Measurements from ENCODE around the gene PPP2R2C.

PPP2R2C gene

DNA sequence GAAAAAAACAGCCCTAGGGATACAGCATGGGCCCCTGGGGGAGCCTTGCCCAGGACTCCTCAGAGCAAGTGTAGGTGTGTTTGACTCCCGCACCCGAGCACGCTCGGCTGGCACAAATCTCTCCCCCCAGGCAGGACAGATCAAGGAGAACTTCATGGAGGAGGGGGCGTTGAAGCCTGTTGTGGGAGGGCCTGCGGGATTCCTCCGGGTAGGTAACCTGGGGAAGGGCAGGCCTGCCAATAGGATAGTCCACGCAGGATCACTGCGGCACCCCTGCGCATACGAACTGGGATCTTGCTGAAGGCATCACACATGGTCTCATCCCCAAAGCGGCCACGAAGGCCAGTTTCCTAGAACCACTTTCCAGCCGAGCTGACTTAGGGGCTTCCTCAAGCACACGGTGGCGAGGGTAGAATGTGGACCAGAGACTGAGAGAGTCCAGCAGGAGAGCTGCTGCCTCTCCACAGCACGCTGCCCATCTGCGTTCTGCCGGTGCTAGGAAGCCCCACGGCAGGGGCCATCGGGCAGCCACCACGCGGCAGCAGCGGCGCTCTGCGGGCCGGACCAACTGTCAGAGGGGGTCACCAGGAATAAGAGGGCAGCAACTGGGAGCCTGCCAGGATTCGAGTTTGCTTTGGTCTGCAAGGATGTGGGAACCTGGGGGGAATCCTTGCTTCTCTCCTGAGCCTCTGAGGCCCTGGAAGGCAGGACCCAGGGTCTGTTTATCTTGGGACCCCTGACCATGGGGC lies 145.9 kb downstream of the PPP2R2C start:
- Histone ChIP-seq H3K27ac (replicated peaks; ENCODE audit: low read length) (no peak overlapping the region), H3K36me3 (replicated peaks in 1 of 2; ENCODE audit: control insufficient read depth in 2 of 2, insufficient read depth in 2 of 2, low read length in 2 of 2) (no peaks in the 10 kb centered on the region)
- no CpG with 5 or more reads among the region's 28 CpGs for WGBS, 2 donors (ENCODE audit: extremely low coverage in 2 of 2, insufficient read length in 2 of 2, insufficient replicate concordance in 1 of 2)

DNA sequence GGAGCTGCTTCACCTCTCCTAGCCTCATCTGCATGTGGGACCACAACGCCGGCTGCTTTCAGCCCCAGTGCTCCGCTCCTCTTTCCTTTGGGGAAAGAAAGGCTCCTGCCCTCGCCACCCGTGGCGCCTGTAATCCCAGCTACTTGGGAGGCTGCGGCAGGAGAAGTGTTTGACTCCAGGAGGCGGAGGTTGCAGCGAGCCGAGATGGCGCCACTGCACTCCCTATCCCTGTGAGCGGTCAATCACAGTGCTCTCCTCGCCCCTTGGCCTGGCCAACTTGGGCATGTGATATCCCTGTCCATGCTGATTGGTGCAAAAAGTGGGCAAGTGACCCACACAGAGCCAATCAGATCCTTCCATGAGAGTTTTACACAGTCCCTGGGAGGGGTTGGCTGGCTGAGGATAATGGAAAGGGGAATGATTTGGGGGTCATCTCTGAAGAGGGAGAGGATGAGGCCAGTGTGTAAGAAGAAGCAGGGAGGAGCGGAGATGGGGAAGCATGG lies 146.6 kb downstream of the PPP2R2C start:
- no peak for DNase-seq (ENCODE audit: low spot score)
- H3K18ac ChIP-seq (ENCODE audit: low read length): peak overlapping the region; percentile 65
- peak overlapping the region; percentile 78 for H2AK5ac ChIP-seq (ENCODE audit: low read depth, low read length)
- H3K14ac ChIP-seq (ENCODE audit: low read length): peak overlapping the region; percentile 59
- H3K23ac ChIP-seq (ENCODE audit: low read depth, low read length, poor library complexity): no peak overlapping the region
- no peak overlapping the region for H4K91ac ChIP-seq (ENCODE audit: low read depth, low read length, poor library complexity)
- H3K4ac ChIP-seq (ENCODE audit: low read length): no peak overlapping the region
- no peak overlapping the region for H2BK12ac ChIP-seq (ENCODE audit: low read length)
- H3K4me3 ChIP-seq (ENCODE audit: low read length in 2 of 2): no peak overlapping the region
- no peak overlapping the region for H3K4me2 ChIP-seq (ENCODE audit: insufficient read depth, low read length, poor library complexity, severe bottlenecking)
- no peaks in the 10 kb centered on the region for H3K36me3 ChIP-seq (replicated peaks in 1 of 2; ENCODE audit: control insufficient read depth in 2 of 2, insufficient read depth in 2 of 2, low read length in 2 of 2)
- H3K27ac ChIP-seq (replicated peaks; ENCODE audit: low read length): no peak overlapping the region
- H3K4me1 ChIP-seq (ENCODE audit: control insufficient read depth in 2 of 2, insufficient read depth in 1 of 2, low read depth in 1 of 2, low read length in 2 of 2): peaks cover 11 to 14% of the 10 kb centered on the region in 2 donors
- H3K79me1 ChIP-seq (ENCODE audit: low read depth, low read length): no peaks in the 10 kb centered on the region
- H2BK5ac ChIP-seq (ENCODE audit: low read length): no peak overlapping the region
- no peak overlapping the region for H3K9ac ChIP-seq (ENCODE audit: low read depth, low read length, poor library complexity)
- H4K8ac ChIP-seq (ENCODE audit: low read depth, low read length): peak overlapping the region; percentile 66
- no peaks in the 10 kb centered on the region for H3K9me3 ChIP-seq (replicated peaks in 1 of 2; ENCODE audit: control insufficient read depth in 2 of 2, insufficient read depth in 1 of 2, low read depth in 1 of 2, low read length in 2 of 2)
- peaks cover 0 to 25% (median 0%) of the 10 kb centered on the region in 3 experiments for H3K27me3 ChIP-seq (ENCODE audit: control insufficient read depth in 3 of 3, insufficient read depth in 3 of 3, low read depth in 1 of 3, low read length in 3 of 3)
- H2BK120ac ChIP-seq (ENCODE audit: low read depth, low read length): no peak overlapping the region
- H2AFZ ChIP-seq (ENCODE audit: low read length): peak overlapping the region; percentile 63
- WGBS, 2 donors (ENCODE audit: extremely low coverage in 2 of 2, insufficient read length in 2 of 2, insufficient replicate concordance in 1 of 2): no CpG with 5 or more reads among the region's 14 CpGs
- H2BK15ac ChIP-seq (ENCODE audit: low read length): peak overlapping the region; percentile 62

More for the DNA sequence above, 145.9 kb downstream of the PPP2R2C start:
- H4K91ac ChIP-seq (ENCODE audit: low read depth, low read length, poor library complexity): no peak overlapping the region
- peak overlapping the region; percentile 78 for H2AK5ac ChIP-seq (ENCODE audit: low read depth, low read length)
- peak overlapping the region; percentile 24 for H2BK120ac ChIP-seq (ENCODE audit: low read depth, low read length)
- no peak overlapping the region for H3K4me3 ChIP-seq (ENCODE audit: low read length in 2 of 2)
- H2BK12ac ChIP-seq (ENCODE audit: low read length): no peak overlapping the region
- H3K4me1 ChIP-seq (ENCODE audit: control insufficient read depth in 2 of 2, insufficient read depth in 1 of 2, low read depth in 1 of 2, low read length in 2 of 2): peaks cover 11 to 14% of the 10 kb centered on the region in 2 donors
- H3K79me1 ChIP-seq (ENCODE audit: low read depth, low read length): no peaks in the 10 kb centered on the region
- H3K27me3 ChIP-seq (ENCODE audit: control insufficient read depth in 3 of 3, insufficient read depth in 3 of 3, low read depth in 1 of 3, low read length in 3 of 3): peaks cover 0 to 25% (median 0%) of the 10 kb centered on the region in 3 experiments
- H3K9ac ChIP-seq (ENCODE audit: low read depth, low read length, poor library complexity): no peak overlapping the region
- no peak overlapping the region for H3K18ac ChIP-seq (ENCODE audit: low read length)
- H3K14ac ChIP-seq (ENCODE audit: low read length): peak overlapping the region; percentile 25
- no peak for DNase-seq (ENCODE audit: low spot score)
- no peak overlapping the region for H2AFZ ChIP-seq (ENCODE audit: low read length)
- peak overlapping the region; percentile 62 for H2BK15ac ChIP-seq (ENCODE audit: low read length)
- H2BK5ac ChIP-seq (ENCODE audit: low read length): no peak overlapping the region
- no peak overlapping the region for H3K23ac ChIP-seq (ENCODE audit: low read depth, low read length, poor library complexity)
- no peak overlapping the region for H3K4ac ChIP-seq (ENCODE audit: low read length)
- H4K8ac ChIP-seq (ENCODE audit: low read depth, low read length): no peak overlapping the region
- no peak overlapping the region for H3K4me2 ChIP-seq (ENCODE audit: insufficient read depth, low read length, poor library complexity, severe bottlenecking)
- H3K9me3 ChIP-seq (replicated peaks in 1 of 2; ENCODE audit: control insufficient read depth in 2 of 2, insufficient read depth in 1 of 2, low read depth in 1 of 2, low read length in 2 of 2): peaks cover 0 to 1% of the 10 kb centered on the region in 2 donors

- Histone ChIP-seq H3K9ac (ENCODE audit: low read depth, low read length, poor library complexity) (no peak overlapping the region), H3K9me3 (replicated peaks in 1 of 2; ENCODE audit: control insufficient read depth in 2 of 2, insufficient read depth in 1 of 2, low read depth in 1 of 2, low read length in 2 of 2) (no peaks in the 10 kb centered on the region), H3K4me1 (ENCODE audit: control insufficient read depth in 2 of 2, insufficient read depth in 1 of 2, low read depth in 1 of 2, low read length in 2 of 2) (peaks cover 11 to 14% of the 10 kb centered on the region in 2 donors), H2AFZ (ENCODE audit: low read length) (peak overlapping the region; percentile 63), H3K79me1 (ENCODE audit: low read depth, low read length) (no peaks in the 10 kb centered on the region), H4K91ac (ENCODE audit: low read depth, low read length, poor library complexity) (no peak overlapping the region), H3K4me3 (ENCODE audit: low read length in 2 of 2) (no peak overlapping the region), H3K4ac (ENCODE audit: low read length) (no peak overlapping the region), H2BK120ac (ENCODE audit: low read depth, low read length) (no peak overlapping the region), H3K23ac (ENCODE audit: low read depth, low read length, poor library complexity) (peak overlapping the region; percentile 13), H2BK12ac (ENCODE audit: low read length) (no peak overlapping the region), H3K27me3 (ENCODE audit: control insufficient read depth in 3 of 3, insufficient read depth in 3 of 3, low read depth in 1 of 3, low read length in 3 of 3) (peaks cover 0 to 25% (median 0%) of the 10 kb centered on the region in 3 experiments), H3K27ac (replicated peaks; ENCODE audit: low read length) (no peak overlapping the region), H2AK5ac (ENCODE audit: low read depth, low read length) (no peak overlapping the region), H2BK15ac (ENCODE audit: low read length) (no peak overlapping the region), H3K4me2 (ENCODE audit: insufficient read depth, low read length, poor library complexity, severe bottlenecking) (no peak overlapping the region), H3K36me3 (replicated peaks in 1 of 2; ENCODE audit: control insufficient read depth in 2 of 2, insufficient read depth in 2 of 2, low read length in 2 of 2) (no peaks in the 10 kb centered on the region), H3K14ac (ENCODE audit: low read length) (no peak overlapping the region), H4K8ac (ENCODE audit: low read depth, low read length) (no peak overlapping the region), H3K18ac (ENCODE audit: low read length) (peak overlapping the region; percentile 56), H2BK5ac (ENCODE audit: low read length) (no peak overlapping the region)
- no peak for DNase-seq (ENCODE audit: low spot score)
- WGBS, 2 donors (ENCODE audit: extremely low coverage in 2 of 2, insufficient read length in 2 of 2, insufficient replicate concordance in 1 of 2): no CpG with 5 or more reads among the region's 22 CpGs
These were observed 147.2 kb downstream of the PPP2R2C start for GRCh38 chr4:6324999-6325787.

Measured in neuronal stem cell (in vitro differentiated cells).